HG03066 (cell line): ENCODE measurements around the gene SIAH2.

Experiments used
- ATAC-seq: cut with Tn5 transposase; IDR thresholded peaks from one replicate; pipeline ENCODE4 v1.9.1; 2021; ENCODE audit warnings: low read depth; ENCODE audit not compliant: unreplicated experiment

SIAH2 gene

GRCh38 chr3:150736316-150736719, 26.7 kb downstream of the SIAH2 start:
- ATAC-seq: no peak

GRCh38 chr3:150734795-150735119, 28.2 kb downstream of the SIAH2 start:
- ATAC-seq: no peak

- no peak for ATAC-seq
These were observed 28.8 kb downstream of the SIAH2 start for GRCh38 chr3:150733936-150734794.

- no peak for ATAC-seq
These were observed 29.5 kb downstream of the SIAH2 start for GRCh38 chr3:150733373-150733935.

GRCh38 chr3:150729682-150730360, 33.1 kb downstream of the SIAH2 start:
- ATAC-seq: no peak

- no peak for ATAC-seq
These were observed 35.1 kb downstream of the SIAH2 start for GRCh38 chr3:150727653-150728502.

GRCh38 chr3:150725548-150725947, 37.4 kb downstream of the SIAH2 start:
- ATAC-seq: no peak

GRCh38 chr3:150723946-150724345, 39.0 kb downstream of the SIAH2 start:
- ATAC-seq: no peak

- ATAC-seq: no peak
These were observed 40.7 kb downstream of the SIAH2 start for GRCh38 chr3:150722267-150722666.

GRCh38 chr3:150721285-150722130, 41.5 kb downstream of the SIAH2 start:
- peak; percentile 79 for ATAC-seq

- ATAC-seq: no peak
These were observed 42.5 kb downstream of the SIAH2 start for GRCh38 chr3:150720444-150720843.

GRCh38 chr3:150710097-150710496, 52.9 kb downstream of the SIAH2 start:
- ATAC-seq: no peak

- ATAC-seq: peak; percentile 99
These were observed 59.1 kb downstream of the SIAH2 start, which contains the start of gene ERICH6 for GRCh38 chr3:150703756-150704344. Gene ERICH6, minus strand, starts transcription at chr3:150703920. Its CDS starts 22 bp downstream, at chr3:150703898.

- peak; percentile 36 for ATAC-seq
These were observed 59.6 kb downstream of the SIAH2 start for GRCh38 chr3:150703299-150703755.

GRCh38 chr3:150699068-150699639, 63.8 kb downstream of the SIAH2 start:
- ATAC-seq: no peak

- no peak for ATAC-seq
These were observed 65.3 kb downstream of the SIAH2 start for GRCh38 chr3:150697646-150698045.

GRCh38 chr3:150691414-150692040, 71.4 kb downstream of the SIAH2 start:
- ATAC-seq: no peak
